Stomach (tissue), 9 donors: ENCODE data around the gene S100A7. TPM values are rescaled to one million over a fixed set of nuclear protein-coding genes. Genes with fewer than 3 reads are reported as not detected.
"Not testable (repeated sequence)": the region's sequence is repeated elsewhere in the genome, so short reads cannot be mapped to it uniquely, and the experiment has no call there.

Experiments used
- DNase-seq, 2 donors: peaks; one replicate each; pipeline versions ENCODE4 v3.0.0 to v3.0.0-alpha.2; 2013 to 2019
- H3K27ac ChIP-seq, 5 donors: fragments of 200-600 bp in 4 of 5; sonication (generic) in 4 of 5; one replicate each; pipeline ENCODE4 v1.5.1; 2013 to 2019; ENCODE audit warnings: mild to moderate bottlenecking in 1 of 5, moderate library complexity in 1 of 5
- H3K27me3 ChIP-seq, 3 donors: fragments of 200-600 bp; sonication (generic); one replicate each; pipeline ENCODE4 v1.5.1; 2017 to 2019; ENCODE audit warnings: mixed run types in 1 of 3
- H3K36me3 ChIP-seq, 4 donors: fragments of 200-600 bp; sonication (generic); 1 replicate in 3 of 4; 2 replicates in 1 of 4; pipeline ENCODE4 v1.5.1; 2016 to 2019
- H3K4me1 ChIP-seq, 4 donors: fragments of 200-600 bp; sonication (generic); one replicate each; pipeline ENCODE4 v1.5.1; 2016 to 2019
- H3K4me3 ChIP-seq, 4 donors: fragments of 200-600 bp; sonication (generic) in 3 of 4; one replicate each; pipeline ENCODE4 v1.5.1; 2016 to 2019; ENCODE audit warnings: mild to moderate bottlenecking in 1 of 4
- H3K9me3 ChIP-seq, 4 donors: fragments of 200-600 bp; sonication (generic); one replicate each; pipeline ENCODE4 v1.5.1; 2016 to 2019
- EP300 ChIP-seq: sonication (generic); formaldehyde crosslinking; IDR thresholded peaks from one replicate; pipeline ENCODE4 v1.6.1; 2017; ENCODE audit warnings: antibody characterized with exemption
- POLR2A ChIP-seq, 4 donors: fragments of 450-650 bp; IDR thresholded peaks; one replicate each; pipeline ENCODE4 v1.6.1; 2016; ENCODE audit warnings: antibody characterized with exemption in 4 of 4, control low read depth in 2 of 4, mild to moderate bottlenecking in 1 of 4, moderate library complexity in 1 of 4
- POLR2AphosphoS5 ChIP-seq, 3 donors: sonication (generic); formaldehyde crosslinking; IDR thresholded peaks; one replicate each; pipeline ENCODE4 v1.6.1; 2016; ENCODE audit warnings: antibody characterized with exemption in 3 of 3
- WGBS, 5 donors: extraction: QIAGEN DNeasy Blood & Tissue Kit in 3 of 5; methylation state at CpG; one replicate each; pipeline versions ENCODE4 v1.1.5 to v1.1.7; 2013 to 2018; 5-methylcytosine and 5-hydroxymethylcytosine counted together
- intact Hi-C: fragments of 100-400 bp; cut with DNase I; formaldehyde crosslinking; loops from one replicate; pipeline ENCODE4 v1.15.1; 2023; ENCODE audit warnings: low total_unique reads
- polyA plus RNA-seq, 3 donors: library from polyadenylated mRNA; stranded (reverse); fragments of 200-250 nt; gene quantifications; one replicate each; pipeline ENCODE4 v1.2.3, GENCODE V29; 2013
- total RNA-seq, 5 donors: library from RNA; depleted of rRNA; stranded (reverse); fragments of >200 nt; gene quantifications; one replicate each; pipeline versions ENCODE4 v1.1.0 to v1.2.3, GENCODE V29; 2014 to 2016
- TF ChIP-seq, protein P1 (sequence below), 7 experiments: fragments of 450-650 bp in 4 of 7; fragments of 200-600 bp in 3 of 7; sonication (generic) in 3 of 7; IDR thresholded peaks; one replicate each; pipeline ENCODE4 v1.5.1; 2016 to 2019; ENCODE audit warnings: antibody characterized with exemption in 7 of 7, control low read depth in 2 of 7, mild to moderate bottlenecking in 1 of 7
- donor health status: healthy with polysubstance abuse.
- donor health status: Bipolar disorder and iron deficiency.
- donor health status: healthy.

The S100A7 gene
- total and polyA plus RNA-seq, 8 donors = 107 TPM; not detected in 7

DNA sequence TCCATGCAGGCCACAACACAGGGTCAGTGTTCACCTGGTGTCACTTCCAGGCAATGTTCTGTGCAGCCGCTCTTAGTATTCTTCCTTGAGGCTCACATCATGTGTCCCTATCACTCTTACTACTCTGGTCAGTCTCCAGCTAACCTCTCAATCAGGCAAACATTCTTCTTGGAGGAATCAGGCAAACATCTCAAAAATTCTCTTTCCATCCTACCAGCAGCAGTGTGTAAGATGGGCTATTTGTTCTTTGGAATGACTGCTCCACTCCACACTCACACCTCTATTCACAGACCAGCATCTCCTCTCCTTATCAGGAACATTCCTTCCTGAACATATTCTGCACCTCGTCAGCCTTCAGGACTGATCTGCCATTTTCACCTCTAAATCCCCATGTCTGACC, 40.1 kb downstream of the S100A7 start:
- DNase-seq = no peak
- H3K4me1 ChIP-seq = no peaks in the 10 kb centered on the region
- intact Hi-C loops = no loop called here
- TF ChIP-seq POLR2A (IDR thresholded peaks at IDR 0.05) = no peak
- TF ChIP-seq EP300 = no peak
- TF ChIP-seq POLR2AphosphoS5 (IDR thresholded peaks at IDR 0.05) = no peak
- TF ChIP-seq, protein P1, sequence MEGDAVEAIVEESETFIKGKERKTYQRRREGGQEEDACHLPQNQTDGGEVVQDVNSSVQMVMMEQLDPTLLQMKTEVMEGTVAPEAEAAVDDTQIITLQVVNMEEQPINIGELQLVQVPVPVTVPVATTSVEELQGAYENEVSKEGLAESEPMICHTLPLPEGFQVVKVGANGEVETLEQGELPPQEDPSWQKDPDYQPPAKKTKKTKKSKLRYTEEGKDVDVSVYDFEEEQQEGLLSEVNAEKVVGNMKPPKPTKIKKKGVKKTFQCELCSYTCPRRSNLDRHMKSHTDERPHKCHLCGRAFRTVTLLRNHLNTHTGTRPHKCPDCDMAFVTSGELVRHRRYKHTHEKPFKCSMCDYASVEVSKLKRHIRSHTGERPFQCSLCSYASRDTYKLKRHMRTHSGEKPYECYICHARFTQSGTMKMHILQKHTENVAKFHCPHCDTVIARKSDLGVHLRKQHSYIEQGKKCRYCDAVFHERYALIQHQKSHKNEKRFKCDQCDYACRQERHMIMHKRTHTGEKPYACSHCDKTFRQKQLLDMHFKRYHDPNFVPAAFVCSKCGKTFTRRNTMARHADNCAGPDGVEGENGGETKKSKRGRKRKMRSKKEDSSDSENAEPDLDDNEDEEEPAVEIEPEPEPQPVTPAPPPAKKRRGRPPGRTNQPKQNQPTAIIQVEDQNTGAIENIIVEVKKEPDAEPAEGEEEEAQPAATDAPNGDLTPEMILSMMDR (IDR thresholded peaks at IDR 0.05) = no peak
- H3K4me3 ChIP-seq = no peak overlapping the region
- H3K27ac ChIP-seq = no peak overlapping the region
- peaks cover 0 to 39% (median 0%) of the 10 kb centered on the region in 3 donors for H3K27me3 ChIP-seq
- no peaks in the 10 kb centered on the region for H3K9me3 ChIP-seq
- 59 to 77% (median 64%) methylated on average over 2 of the region's 2 CpGs for WGBS, 5 donors
- H3K36me3 ChIP-seq = no peaks in the 10 kb centered on the region

DNA sequence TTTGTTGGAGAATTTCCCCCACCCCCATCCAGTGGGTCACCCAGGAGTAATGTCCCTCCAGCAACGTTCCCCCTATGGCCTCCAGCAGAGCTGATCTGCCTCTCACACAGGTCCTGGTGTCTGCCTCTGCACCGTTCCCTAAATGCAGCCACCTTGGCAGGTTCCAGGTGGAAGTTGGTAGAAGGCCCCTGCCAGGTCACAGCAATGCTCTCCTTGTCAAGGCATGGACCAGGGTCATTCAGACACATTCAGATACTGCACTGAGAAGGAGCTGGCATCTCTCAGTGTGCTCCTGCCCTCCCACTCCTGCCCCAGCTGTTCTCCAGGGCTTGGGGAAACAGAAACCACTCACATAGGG, 41.0 kb downstream of the S100A7 start:
- WGBS, 5 donors = 31 to 59% (median 46%) methylated on average over 2 of the region's 2 CpGs

DNA sequence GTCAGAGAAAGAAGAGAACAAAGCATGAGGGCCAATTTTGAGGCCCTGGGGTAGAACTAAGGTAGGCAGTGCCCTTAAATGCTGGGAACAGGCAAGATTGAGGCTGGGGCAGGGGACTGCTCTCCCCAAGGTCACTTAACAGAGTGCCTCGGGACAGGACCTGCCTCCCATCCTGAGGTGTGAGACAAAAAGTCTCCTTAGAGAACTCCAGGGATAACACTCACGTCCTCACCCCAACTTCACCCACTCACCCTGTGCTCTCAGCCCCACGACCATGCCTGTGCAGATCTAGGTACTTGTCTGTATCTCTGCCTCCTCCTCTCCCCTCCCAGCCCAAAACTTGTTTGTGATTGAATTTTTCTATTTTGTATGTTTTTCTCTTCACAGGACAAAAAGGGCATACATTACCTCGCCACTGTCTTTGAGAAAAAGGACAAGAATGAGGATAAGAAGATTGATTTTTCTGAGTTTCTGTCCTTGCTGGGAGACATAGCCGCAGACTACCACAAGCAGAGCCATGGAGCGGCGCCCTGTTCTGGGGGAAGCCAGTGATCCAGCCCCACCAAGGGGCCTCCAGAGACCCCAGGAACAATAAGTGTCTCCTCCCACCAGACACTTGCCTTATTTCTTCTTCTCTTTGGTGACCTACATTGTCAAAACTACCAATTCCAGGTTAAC, 41.6 kb downstream of the S100A7 start:
- H3K4me1 ChIP-seq, H3K27ac ChIP-seq, DNase-seq, H3K4me3 ChIP-seq, H3K36me3 ChIP-seq, intact Hi-C loops, H3K9me3 ChIP-seq: not testable (repeated sequence)
- 56 to 64% (median 61%) methylated on average over 7 of the region's 7 CpGs for WGBS, 5 donors
- peaks cover 0 to 39% (median 0%) of the 10 kb centered on the region in 3 donors for H3K27me3 ChIP-seq

More for the DNA sequence above, 41.0 kb downstream of the S100A7 start:
- H3K36me3 ChIP-seq, H3K27ac ChIP-seq, intact Hi-C loops, H3K4me1 ChIP-seq, H3K4me3 ChIP-seq, DNase-seq, H3K9me3 ChIP-seq: not testable (repeated sequence)
- H3K27me3 ChIP-seq = peaks cover 0 to 39% (median 0%) of the 10 kb centered on the region in 3 donors

DNA sequence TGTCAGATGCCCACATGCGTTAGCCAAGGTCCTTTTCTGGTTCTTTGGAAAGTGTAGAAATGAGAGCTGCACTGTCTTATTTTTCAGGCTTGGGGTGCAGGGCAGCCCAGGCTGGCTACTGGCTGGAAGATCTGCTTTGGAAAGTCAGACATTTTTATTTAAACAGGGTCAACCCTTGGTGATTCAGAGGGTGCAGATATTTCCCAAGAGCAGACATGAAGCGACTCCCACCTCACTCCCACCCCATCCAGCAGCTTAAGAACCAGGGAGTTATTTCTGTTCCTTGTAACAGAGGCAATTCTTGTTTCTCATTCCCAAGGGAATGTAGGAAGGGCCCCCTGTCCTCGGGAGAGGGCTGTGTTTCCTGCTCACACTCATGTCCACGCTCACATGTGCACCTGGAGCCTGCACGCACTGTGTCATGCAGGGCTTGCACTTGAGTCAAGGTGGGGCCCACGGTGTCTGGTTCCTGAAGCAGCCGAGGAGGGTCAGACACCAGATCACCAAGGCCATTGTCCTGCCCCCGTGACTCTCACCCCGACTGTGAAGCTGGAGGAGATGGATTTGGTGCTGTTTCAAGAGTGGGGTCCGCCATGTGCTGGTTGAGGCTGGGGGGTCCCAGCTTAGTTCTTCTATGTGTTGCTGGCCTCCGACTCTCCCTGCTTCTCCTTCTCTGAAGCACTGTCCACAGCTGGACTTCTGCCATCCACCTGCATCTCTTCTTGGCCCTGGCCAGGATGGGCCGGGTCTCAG, 43.1 kb downstream of the S100A7 start:
- no peak for DNase-seq

DNA sequence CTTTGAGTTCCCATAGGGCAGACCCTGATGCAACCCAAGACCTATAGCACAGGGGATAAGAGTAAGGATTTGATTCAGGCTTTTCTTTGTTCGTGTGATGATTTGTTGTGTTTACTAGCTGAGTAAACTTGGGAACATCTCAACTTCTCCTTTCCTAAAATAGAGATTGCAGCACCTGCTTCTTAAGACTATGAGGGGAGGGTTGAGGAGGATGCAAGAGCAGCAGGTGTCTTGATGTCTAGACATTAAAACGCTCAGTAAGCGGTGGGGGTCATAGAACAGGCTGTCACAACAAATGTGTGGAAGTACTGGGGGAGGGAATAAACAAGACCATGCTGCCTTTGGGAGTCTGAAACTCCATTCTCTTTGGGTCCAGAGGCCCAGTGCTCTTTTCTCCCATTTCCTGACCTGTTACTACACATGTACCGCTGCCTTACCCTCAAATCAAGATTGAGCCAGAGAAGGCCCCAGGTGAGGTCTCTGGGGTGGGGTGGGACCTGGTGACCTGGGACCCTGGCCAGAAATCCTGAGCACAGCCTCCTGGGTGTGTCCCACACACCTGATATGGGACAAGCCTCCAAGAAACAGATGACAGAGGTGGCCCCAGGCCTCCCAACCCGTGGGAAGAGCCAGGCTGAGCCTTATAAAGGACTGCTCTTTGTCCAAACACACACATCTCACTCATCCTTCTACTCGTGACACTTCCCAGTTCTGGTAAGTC, 44.4 kb downstream of the S100A7 start, which contains the start of gene S100A7A:
TSS of gene S100A7A (plus strand) at position 671 of the 721 bp plus-strand sequence. CDS start 1,563 bp downstream, outside the sequence.
- intact Hi-C loops = no loop called here
- Histone ChIP-seq H3K27me3 (peaks cover 0 to 37% (median 0%) of the 10 kb centered on the region in 3 donors), H3K4me3 (no peak within 1 kb of the TSS), H3K9me3 (peaks cover 0 to 5% (median 5%) of the 10 kb centered on the region in 4 donors), H3K4me1 (no peaks in the 10 kb centered on the region), H3K27ac (no peak within 1 kb of the TSS), H3K36me3 (no peaks in the 10 kb centered on the region)
- no peak for DNase-seq
- TF ChIP-seq EP300 (no peak), POLR2AphosphoS5 (IDR thresholded peaks at IDR 0.05) (no peak), POLR2A (IDR thresholded peaks at IDR 0.05) (no peak)
- WGBS, 5 donors = 54 to 68% (median 65%) methylated on average over 6 of the region's 6 CpGs

More for the DNA sequence above, 43.1 kb downstream of the S100A7 start:
- Histone ChIP-seq H3K9me3 (no peaks in the 10 kb centered on the region), H3K36me3 (no peaks in the 10 kb centered on the region), H3K4me3 (no peak overlapping the region), H3K27ac (no peak overlapping the region), H3K4me1 (no peaks in the 10 kb centered on the region), H3K27me3 (peaks cover 0 to 39% (median 0%) of the 10 kb centered on the region in 3 donors)
- WGBS, 5 donors = 62 to 75% (median 72%) methylated on average over 8 to 12 of the region's 12 CpGs
- intact Hi-C loops = no loop called here
- TF ChIP-seq EP300 = no peak
- no peak for TF ChIP-seq POLR2AphosphoS5 (IDR thresholded peaks at IDR 0.05)
- no peak for TF ChIP-seq POLR2A (IDR thresholded peaks at IDR 0.05)
- TF ChIP-seq, protein P1 (IDR thresholded peaks at IDR 0.05) = no peak

DNA sequence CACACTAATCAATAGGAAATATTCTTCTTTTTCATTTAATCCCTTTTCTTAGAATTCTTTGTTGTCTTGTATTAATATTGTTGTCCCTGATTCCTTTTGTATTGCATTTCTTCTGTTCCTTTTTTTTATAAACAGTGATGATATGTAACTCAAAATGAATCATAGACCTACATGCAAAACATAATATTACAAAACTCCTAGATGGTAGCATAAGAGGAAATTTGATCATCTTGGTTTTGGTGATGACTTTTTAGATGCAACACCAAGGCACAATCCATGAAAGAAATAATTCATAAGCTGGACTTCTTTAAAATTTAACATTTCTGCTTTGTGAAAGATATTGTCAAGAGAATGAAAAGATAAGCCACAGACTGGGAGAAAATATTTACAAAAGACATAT, 46.5 kb downstream of the S100A7 start:
- DNase-seq, H3K36me3 ChIP-seq, H3K4me3 ChIP-seq, H3K27ac ChIP-seq, intact Hi-C loops, H3K4me1 ChIP-seq, H3K9me3 ChIP-seq: not testable (repeated sequence)
- peaks cover 0 to 17% (median 0%) of the 10 kb centered on the region in 3 donors for H3K27me3 ChIP-seq
